HG02970 (cell line): ENCODE results near the gene CHST12.

Experiments
- ATAC-seq: cut with Tn5 transposase; IDR thresholded peaks from one replicate; pipeline ENCODE4 v1.9.1; 2021; ENCODE audit warnings: mild to moderate bottlenecking, moderate library complexity, moderate number of reproducible peaks; ENCODE audit not compliant: unreplicated experiment, low FRiP score

CHST12 gene

GRCh38 chr7:2433713-2434550 is 30.5 kb downstream of the CHST12 start:
- ATAC-seq, result no peak

GRCh38 chr7:2435146-2435545 is 31.7 kb downstream of the CHST12 start:
- ATAC-seq, result no peak

- ATAC-seq, result no peak
Measured at GRCh38 chr7:2436341-2437104, 33.1 kb downstream of the CHST12 start.

- ATAC-seq, result no peak
Measured at GRCh38 chr7:2437136-2437535, 33.7 kb downstream of the CHST12 start.

- ATAC-seq, result no peak
Measured at GRCh38 chr7:2437537-2438148, 34.2 kb downstream of the CHST12 start.

- ATAC-seq, result no peak
Measured at GRCh38 chr7:2438186-2438585, 34.8 kb downstream of the CHST12 start.

GRCh38 chr7:2438775-2439174 is 35.4 kb downstream of the CHST12 start:
- no peak for ATAC-seq

GRCh38 chr7:2440608-2441245 is 37.3 kb downstream of the CHST12 start:
- ATAC-seq, result no peak

- ATAC-seq, result no peak
Measured at GRCh38 chr7:2441430-2442058, 38.1 kb downstream of the CHST12 start.

- no peak for ATAC-seq
Measured at GRCh38 chr7:2443491-2443890, 40.1 kb downstream of the CHST12 start.

- ATAC-seq, result no peak
Measured at GRCh38 chr7:2444476-2444875, 41.1 kb downstream of the CHST12 start.

- no peak for ATAC-seq
Measured at GRCh38 chr7:2445047-2445446, 41.6 kb downstream of the CHST12 start.

- ATAC-seq, result no peak
Measured at GRCh38 chr7:2445898-2446555, 42.6 kb downstream of the CHST12 start.

GRCh38 chr7:2446676-2447075 is 43.3 kb downstream of the CHST12 start:
- ATAC-seq, result no peak

GRCh38 chr7:2450198-2451107 is 47.0 kb downstream of the CHST12 start:
- no peak for ATAC-seq

GRCh38 chr7:2451171-2452073 is 48.0 kb downstream of the CHST12 start:
- no peak for ATAC-seq

- no peak for ATAC-seq
Measured at GRCh38 chr7:2452074-2452507, 48.7 kb downstream of the CHST12 start.
